ENCODE data around the gene SLC6A7.

The SLC6A7 gene

GRCh38 chr5:150152636-150153462, 37.0 kb upstream of the SLC6A7 start:
- no peak for TF ChIP-seq CTCF (IDR thresholded peaks at IDR 0.05; ENCODE audit: low read depth, low read length)
- DNase-seq (ENCODE audit: extremely low read depth, low read depth) = no peak

GRCh38 chr5:150153483-150153882, 36.4 kb upstream of the SLC6A7 start:
- TF ChIP-seq CTCF (IDR thresholded peaks at IDR 0.05; ENCODE audit: low read depth, low read length) = no peak
- no peak for DNase-seq (ENCODE audit: extremely low read depth, low read depth)

- TF ChIP-seq CTCF (IDR thresholded peaks at IDR 0.05; ENCODE audit: low read depth, low read length) = no peak
- DNase-seq (ENCODE audit: extremely low read depth, low read depth) = no peak
Observed at GRCh38 chr5:150153957-150154617, 35.8 kb upstream of the SLC6A7 start.

- no peak for DNase-seq (ENCODE audit: extremely low read depth, low read depth)
- TF ChIP-seq CTCF (IDR thresholded peaks at IDR 0.05; ENCODE audit: low read depth, low read length) = no peak; the same call in 1 of the 2 replicates
Observed at GRCh38 chr5:150154618-150155128, 35.2 kb upstream of the SLC6A7 start.

GRCh38 chr5:150155258-150156026, 34.4 kb upstream of the SLC6A7 start, which contains the start of gene PDGFRB:
PDGFRB (minus strand) TSS chr5:150155845; CDS start chr5:150137047, 18,798 bp downstream.
- DNase-seq (ENCODE audit: extremely low read depth, low read depth) = peak; percentile 93
- no peak; the same call in none of the 2 replicates for TF ChIP-seq CTCF (IDR thresholded peaks at IDR 0.05; ENCODE audit: low read depth, low read length)

GRCh38 chr5:150156027-150156368, 33.9 kb upstream of the SLC6A7 start:
- no peak for DNase-seq (ENCODE audit: extremely low read depth, low read depth)
- TF ChIP-seq CTCF (IDR thresholded peaks at IDR 0.05; ENCODE audit: low read depth, low read length) = no peak

All from AG09319 (cell line).